Right ventricle myocardium inferior (tissue), 1 donor: ENCODE data around the gene RCVRN. TPM values are rescaled to one million over a fixed set of nuclear protein-coding genes. Genes with fewer than 3 reads are reported as not detected.
"Not testable (repeated sequence)": the region's sequence is repeated elsewhere in the genome, so short reads cannot be mapped to it uniquely, and the experiment has no call there.

ENCODE experiments used
- ATAC-seq: fragments of 200-7000 bp; cut with Tn5 transposase; one replicate; pipeline ENCODE4 v1.9.1; 2020; ENCODE audit warnings: mild to moderate bottlenecking, moderate library complexity
- DNase-seq: peaks from one replicate; pipeline ENCODE4 v3.0.0; 2021; ENCODE audit errors: missing footprints
- intact Hi-C: fragments of 100-400 bp; cut with DNase I; formaldehyde crosslinking; loops from one replicate; pipeline ENCODE4 v1.11.0; 2022
- total RNA-seq: library from RNA; stranded (reverse); fragmentation: NEBNext Ultra II Directional; extraction: Animal tissue kit (Norgen Biotek cat#: 25700); gene quantifications from one replicate; pipeline ENCODE4 v1.2.1, GENCODE V29; 2021
- donor health status: DM: no; HTN: yes; CAD: no; lungs with severe emphysema.

Gene RCVRN
- total RNA-seq, 1 donor from 2014 or later: not detected

GRCh38 chr17:9925457-9925856 lies 20.4 kb upstream of the RCVRN start:
- no peak for ATAC-seq
- no peak for DNase-seq
- intact Hi-C loops: loop anchor here (5.0 kb wide), 1 partner anchor 692 kb away; no protein-coding TSS in a partner anchor

- peak; percentile 35 for ATAC-seq
- intact Hi-C loops: loop anchor here (5.0 kb wide), 2 partner anchors 303 to 693 kb away; no protein-coding TSS in a partner anchor
- no peak for DNase-seq
These were observed 19.7 kb upstream of the RCVRN start for GRCh38 chr17:9924735-9925191.

- ATAC-seq (no peak), DNase-seq (no peak)
- intact Hi-C loops: loop anchor here (5.0 kb wide), 1 partner anchor 305 kb away; no protein-coding TSS in a partner anchor
These were observed 17.2 kb upstream of the RCVRN start for GRCh38 chr17:9922012-9922848.

GRCh38 chr17:9921216-9921615 lies 16.1 kb upstream of the RCVRN start:
- ATAC-seq, DNase-seq: not testable (repeated sequence)
- intact Hi-C loops: loop anchor here (5.0 kb wide), 1 partner anchor 306 kb away; no protein-coding TSS in a partner anchor

GRCh38 chr17:9918804-9919352 lies 13.8 kb upstream of the RCVRN start:
- no peak for DNase-seq
- intact Hi-C loops: no loop called here
- no peak for ATAC-seq

- intact Hi-C loops: no loop called here
- DNase-seq: no peak
These were observed 13.3 kb upstream of the RCVRN start for GRCh38 chr17:9918352-9918751.

GRCh38 chr17:9917801-9918200 lies 12.7 kb upstream of the RCVRN start:
- no peak for DNase-seq
- intact Hi-C loops: no loop called here
- ATAC-seq: no peak

More at GRCh38 chr17:9918352-9918751, 13.3 kb upstream of the RCVRN start:
- no peak for ATAC-seq

- intact Hi-C loops: no loop called here
- no peak for ATAC-seq
- no peak for DNase-seq
These were observed 12.1 kb upstream of the RCVRN start for GRCh38 chr17:9917131-9917530.

GRCh38 chr17:9916108-9916507 lies 11.0 kb upstream of the RCVRN start:
- intact Hi-C loops: no loop called here
- no peak for DNase-seq
- ATAC-seq: no peak

GRCh38 chr17:9913476-9913875 lies 8.4 kb upstream of the RCVRN start:
- no peak for ATAC-seq

GRCh38 chr17:9912121-9913099 lies 7.3 kb upstream of the RCVRN start:
- ATAC-seq (no peak), DNase-seq (no peak)
- intact Hi-C loops: no loop called here

More at GRCh38 chr17:9913476-9913875, 8.4 kb upstream of the RCVRN start:
- intact Hi-C loops: no loop called here
- no peak for DNase-seq

- ATAC-seq (peak; percentile 17), DNase-seq (no peak)
- intact Hi-C loops: no loop called here
These were observed 6.0 kb upstream of the RCVRN start for GRCh38 chr17:9911089-9911488.

- intact Hi-C loops: no loop called here
- DNase-seq (no peak), ATAC-seq (no peak)
These were observed 3.6 kb upstream of the RCVRN start for GRCh38 chr17:9908649-9909042.

GRCh38 chr17:9907883-9908648 lies 3.0 kb upstream of the RCVRN start:
- intact Hi-C loops: no loop called here
- DNase-seq: no peak
- no peak for ATAC-seq

- intact Hi-C loops: no loop called here
- DNase-seq: no peak
These were observed 2.1 kb upstream of the RCVRN start for GRCh38 chr17:9907131-9907530.

GRCh38 chr17:9906616-9907015 lies 1.5 kb upstream of the RCVRN start:
- intact Hi-C loops: no loop called here
- no peak for DNase-seq
- no peak for ATAC-seq

More at GRCh38 chr17:9907131-9907530, 2.1 kb upstream of the RCVRN start:
- ATAC-seq: no peak

GRCh38 chr17:9905902-9906301 lies 831 bp upstream of the RCVRN start:
- DNase-seq: no peak
- ATAC-seq: no peak
- intact Hi-C loops: no loop called here
